Suprapubic skin (tissue), 4 donors: ENCODE results near the gene PORCN. TPM values are rescaled to one million over a fixed set of nuclear protein-coding genes. Genes with fewer than 3 reads are reported as not detected.

Experiments used
- DNase-seq, 2 donors: peaks; one replicate each; pipeline ENCODE4 v3.0.0-alpha.2; 2019; ENCODE audit warnings: low spot score in 2 of 2
- H3K27ac ChIP-seq: fragments of 200-600 bp; sonication (generic); one replicate; pipeline ENCODE4 v1.5.1; 2019
- H3K27me3 ChIP-seq: fragments of 200-600 bp; sonication (generic); one replicate; pipeline ENCODE4 v1.5.1; 2019
- H3K36me3 ChIP-seq: fragments of 200-600 bp; sonication (generic); one replicate; pipeline ENCODE4 v1.5.1; 2019
- H3K4me1 ChIP-seq: fragments of 200-600 bp; sonication (generic); one replicate; pipeline ENCODE4 v1.5.1; 2019
- H3K4me3 ChIP-seq: fragments of 200-600 bp; sonication (generic); one replicate; pipeline ENCODE4 v1.5.1; 2019; ENCODE audit warnings: mild to moderate bottlenecking
- H3K9me3 ChIP-seq: fragments of 200-600 bp; sonication (generic); one replicate; pipeline ENCODE4 v1.5.1; 2019
- CTCF ChIP-seq, 2 donors: fragments of 200-600 bp in 1 of 2; fragments of 450-650 bp in 1 of 2; sonication (generic) in 1 of 2; IDR thresholded peaks; one replicate each; pipeline ENCODE4 v1.5.1; 2016 to 2019; ENCODE audit warnings: antibody characterized with exemption in 2 of 2, mild to moderate bottlenecking in 1 of 2, moderate library complexity in 1 of 2
- EP300 ChIP-seq: sonication (generic); formaldehyde crosslinking; IDR thresholded peaks from one replicate; pipeline ENCODE4 v1.6.1; 2017; ENCODE audit warnings: antibody characterized with exemption
- POLR2A ChIP-seq, 2 donors: fragments of 450-650 bp; IDR thresholded peaks; one replicate each; pipeline ENCODE4 v1.6.1; 2017; ENCODE audit warnings: antibody characterized with exemption in 2 of 2, mild to moderate bottlenecking in 2 of 2, moderate library complexity in 2 of 2
- POLR2AphosphoS5 ChIP-seq, 3 donors: sonication (generic); formaldehyde crosslinking; IDR thresholded peaks; one replicate each; pipeline ENCODE4 v1.6.1; 2017; ENCODE audit warnings: antibody characterized with exemption in 3 of 3
- WGBS: methylation state at CpG from one replicate; pipeline ENCODE4 v1.1.5; 2018; 5-methylcytosine and 5-hydroxymethylcytosine counted together
- total RNA-seq, 4 donors: library from RNA; depleted of rRNA; stranded (reverse); fragments of >200 nt; gene quantifications; one replicate each; pipeline ENCODE4 v1.1.0, GENCODE V29; 2016

The PORCN gene
- total RNA-seq, 4 donors from 2014 or later, result 16.7 to 34.5 (median 25.8) TPM

GRCh38 chrX:48475774-48476577 is 32.8 kb upstream of the PORCN start, which contains the start of gene FTSJ1:
Gene FTSJ1, plus strand, starts transcription at chrX:48476199. Its CDS starts 1,849 bp downstream, at chrX:48478048.
- H3K27me3 ChIP-seq, result no peaks in the 10 kb centered on the region
- DNase-seq, result peak; percentile 91 to 93
- H3K4me1 ChIP-seq, result peaks cover 11% of the 10 kb centered on the region
- peak within 1 kb of the TSS; percentile 67 for H3K27ac ChIP-seq
- TF ChIP-seq CTCF (IDR thresholded peaks at IDR 0.05) (no peak), POLR2AphosphoS5 (IDR thresholded peaks at IDR 0.05) (peak in 1 of 3 donors; percentile 7)
- no peaks in the 10 kb centered on the region for H3K9me3 ChIP-seq
- 36% methylated on average over 44 of the region's 75 CpGs for WGBS
- peaks cover 6% of the 10 kb centered on the region for H3K36me3 ChIP-seq
- H3K4me3 ChIP-seq, result peak within 1 kb of the TSS; percentile 70

GRCh38 chrX:48476919-48477318 is 31.9 kb upstream of the PORCN start:
- Histone ChIP-seq H3K4me3 (peak overlapping the region; percentile 70), H3K36me3 (peaks cover 15% of the 10 kb centered on the region), H3K27me3 (no peaks in the 10 kb centered on the region), H3K4me1 (peaks cover 11% of the 10 kb centered on the region), H3K9me3 (no peaks in the 10 kb centered on the region), H3K27ac (no peak overlapping the region)
- WGBS, result 75% methylated on average over 4 of the region's 4 CpGs
- DNase-seq, result no peak
- TF ChIP-seq POLR2AphosphoS5 (IDR thresholded peaks at IDR 0.05), result no peak
- TF ChIP-seq EP300, result no peak
- no peak for TF ChIP-seq CTCF (IDR thresholded peaks at IDR 0.05)
- TF ChIP-seq POLR2A (IDR thresholded peaks at IDR 0.05), result no peak

DNA sequence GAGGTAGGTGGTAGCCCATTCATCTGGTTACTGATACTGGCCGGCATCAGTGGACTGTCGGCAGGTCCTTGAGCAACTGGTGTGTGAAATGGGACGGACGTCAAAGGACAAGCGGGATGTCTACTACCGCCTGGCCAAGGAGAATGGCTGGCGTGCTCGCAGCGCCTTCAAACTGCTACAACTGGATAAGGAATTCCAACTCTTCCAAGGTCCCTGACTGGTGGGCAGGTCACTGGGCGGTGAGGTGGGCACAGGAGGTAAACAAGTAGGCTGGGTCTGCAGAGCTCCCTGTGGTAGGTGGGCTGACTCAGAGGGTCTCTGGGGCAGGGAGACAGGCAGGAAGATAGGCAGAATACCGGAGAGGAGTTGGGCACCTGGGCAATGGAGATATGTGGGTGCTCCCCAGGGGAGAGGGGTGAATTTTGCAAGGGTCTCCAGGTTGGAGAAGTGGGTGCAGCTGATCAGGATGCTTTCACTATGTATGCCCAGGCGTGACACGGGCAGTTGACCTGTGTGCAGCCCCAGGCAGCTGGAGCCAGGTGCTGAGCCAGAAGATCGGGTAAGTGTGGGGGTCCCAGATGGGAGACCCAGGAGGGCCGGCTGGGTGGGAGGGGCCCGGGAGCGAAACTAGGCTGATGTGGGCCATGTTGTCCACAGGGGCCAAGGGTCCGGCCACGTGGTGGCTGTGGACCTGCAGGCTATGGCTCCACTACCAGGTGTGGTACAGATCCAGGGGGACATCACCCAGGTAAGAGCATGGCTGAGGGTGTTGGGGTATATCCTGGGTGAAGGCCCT is 30.6 kb upstream of the PORCN start:
- Histone ChIP-seq H3K4me3 (no peak overlapping the region), H3K4me1 (peaks cover 11% of the 10 kb centered on the region), H3K27ac (no peak overlapping the region), H3K27me3 (no peaks in the 10 kb centered on the region), H3K9me3 (no peaks in the 10 kb centered on the region), H3K36me3 (peaks cover 20% of the 10 kb centered on the region)
- WGBS, result 97% methylated on average over 10 of the region's 19 CpGs
- no peak for DNase-seq
- TF ChIP-seq CTCF (IDR thresholded peaks at IDR 0.05), result no peak
- TF ChIP-seq POLR2AphosphoS5 (IDR thresholded peaks at IDR 0.05), result no peak
- TF ChIP-seq EP300, result no peak

GRCh38 chrX:48478806-48479205 is 30.0 kb upstream of the PORCN start:
- no peaks in the 10 kb centered on the region for H3K27me3 ChIP-seq
- peaks cover 11% of the 10 kb centered on the region for H3K4me1 ChIP-seq
- no peak for DNase-seq
- H3K4me3 ChIP-seq, result no peak overlapping the region
- TF ChIP-seq POLR2AphosphoS5 (IDR thresholded peaks at IDR 0.05) (no peak), EP300 (no peak), POLR2A (IDR thresholded peaks at IDR 0.05) (no peak), CTCF (IDR thresholded peaks at IDR 0.05) (no peak)
- no peaks in the 10 kb centered on the region for H3K9me3 ChIP-seq
- WGBS, result 84% methylated on average over 5 of the region's 5 CpGs
- no peak overlapping the region for H3K27ac ChIP-seq
- H3K36me3 ChIP-seq, result peaks cover 26% of the 10 kb centered on the region

DNA sequence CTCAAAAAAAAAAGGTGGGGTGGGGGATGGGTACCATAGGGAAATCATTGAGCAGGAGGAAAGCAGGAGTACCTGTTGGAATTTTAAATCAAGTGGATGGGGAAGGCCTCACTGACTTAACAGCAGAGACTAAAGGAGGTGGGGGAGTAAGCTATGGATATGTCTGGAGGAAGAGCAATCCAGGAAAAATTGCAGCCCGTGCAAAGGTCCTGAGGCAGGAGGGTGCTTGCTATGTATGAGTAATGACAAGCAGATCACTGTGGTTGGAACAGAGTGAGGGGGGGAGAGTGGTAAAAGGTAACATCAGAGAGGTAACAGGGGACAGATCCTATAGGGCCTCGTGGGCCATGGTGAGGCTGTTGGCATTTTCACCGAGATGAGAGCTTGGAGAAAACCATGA is 28.6 kb upstream of the PORCN start:
- no peak for TF ChIP-seq CTCF (IDR thresholded peaks at IDR 0.05)
- no peak for TF ChIP-seq POLR2A (IDR thresholded peaks at IDR 0.05)
- TF ChIP-seq POLR2AphosphoS5 (IDR thresholded peaks at IDR 0.05), result no peak
- no peak for TF ChIP-seq EP300

More for the DNA sequence above, 28.6 kb upstream of the PORCN start:
- 82% methylated on average over 3 of the region's 3 CpGs for WGBS
- H3K36me3 ChIP-seq, result peaks cover 32% of the 10 kb centered on the region
- H3K27ac ChIP-seq, result no peak overlapping the region
- DNase-seq, result no peak
- no peaks in the 10 kb centered on the region for H3K9me3 ChIP-seq
- H3K4me3 ChIP-seq, result no peak overlapping the region
- peaks cover 4% of the 10 kb centered on the region for H3K4me1 ChIP-seq
- no peaks in the 10 kb centered on the region for H3K27me3 ChIP-seq
